ENCODE data around the gene OSBPL10.
"Not testable (repeated sequence)": the region's sequence is repeated elsewhere in the genome, so short reads cannot be mapped to it uniquely, and the experiment has no call there.

The OSBPL10 gene

GRCh38 chr3:31997500-31997899 lies 16.4 kb upstream of the OSBPL10 start:
- Histone ChIP-seq H3K27ac (ENCODE audit: low read depth, low read length) (no peak overlapping the region), H3K27me3 (ENCODE audit: insufficient read depth, low read length) (no peaks in the 10 kb centered on the region), H3K36me3 (ENCODE audit: control insufficient read depth in 1 of 2, insufficient read depth in 2 of 2, low read length in 2 of 2) (no peaks in the 10 kb centered on the region), H3K9ac (ENCODE audit: low read length) (no peak overlapping the region), H4K91ac (ENCODE audit: low read depth, low read length) (no peak overlapping the region), H2BK5ac (ENCODE audit: low read depth, low read length, poor library complexity) (no peak overlapping the region), H3K23ac (ENCODE audit: low read length) (no peak overlapping the region), H3K79me1 (ENCODE audit: low read length) (no peaks in the 10 kb centered on the region), H3K14ac (ENCODE audit: low read length) (no peak overlapping the region), H3K18ac (ENCODE audit: low read length) (no peak overlapping the region), H2BK120ac (ENCODE audit: insufficient read depth, low read length, poor library complexity) (no peak overlapping the region), H2AK5ac (ENCODE audit: low read length) (no peak overlapping the region), H4K12ac (ENCODE audit: low read depth, low read length) (no peak overlapping the region), H3K4me2 (ENCODE audit: low read length) (no peak overlapping the region), H2AFZ (ENCODE audit: insufficient read depth, low read length, poor library complexity) (no peak overlapping the region), H3K4ac (ENCODE audit: low read depth, low read length) (no peak overlapping the region), H3K4me3 (ENCODE audit: low read depth, low read length) (no peak overlapping the region), H2BK12ac (ENCODE audit: low read length) (no peak overlapping the region), H4K8ac (ENCODE audit: low read depth, low read length) (no peak overlapping the region), H3K9me3 (ENCODE audit: insufficient read depth, low read depth, low read length) (no peaks in the 10 kb centered on the region), H3K4me1 (ENCODE audit: control insufficient read depth in 1 of 2, insufficient read depth in 2 of 2, low read length in 2 of 2) (peaks cover 0 to 6% of the 10 kb centered on the region in 2 experiments), H3K79me2 (ENCODE audit: control insufficient read depth, insufficient read depth, low read length, poor library complexity) (no peaks in the 10 kb centered on the region)
- WGBS (ENCODE audit: extremely low coverage, insufficient coverage, insufficient read length) = no CpG with 5 or more reads among the region's 6 CpGs
- no peak for DNase-seq

- no CpG with 5 or more reads among the region's 1 CpG for WGBS (ENCODE audit: extremely low coverage, insufficient coverage, insufficient read length)
- H3K18ac ChIP-seq (ENCODE audit: low read length) = no peak overlapping the region
- H3K4me1 ChIP-seq (ENCODE audit: control insufficient read depth in 1 of 2, insufficient read depth in 2 of 2, low read length in 2 of 2) = peaks cover 0 to 6% of the 10 kb centered on the region in 2 experiments
- H2AK5ac ChIP-seq (ENCODE audit: low read length) = no peak overlapping the region
- H3K9ac ChIP-seq (ENCODE audit: low read length) = no peak overlapping the region
- no peaks in the 10 kb centered on the region for H3K36me3 ChIP-seq (ENCODE audit: control insufficient read depth in 1 of 2, insufficient read depth in 2 of 2, low read length in 2 of 2)
- no peak overlapping the region for H3K4me3 ChIP-seq (ENCODE audit: low read depth, low read length)
- no peak overlapping the region for H3K27ac ChIP-seq (ENCODE audit: low read depth, low read length)
- no peak overlapping the region for H4K12ac ChIP-seq (ENCODE audit: low read depth, low read length)
- no peak overlapping the region for H2BK5ac ChIP-seq (ENCODE audit: low read depth, low read length, poor library complexity)
- no peak overlapping the region for H3K4me2 ChIP-seq (ENCODE audit: low read length)
- no peak for DNase-seq
- H3K79me2 ChIP-seq (ENCODE audit: control insufficient read depth, insufficient read depth, low read length, poor library complexity) = no peaks in the 10 kb centered on the region
- H3K23ac ChIP-seq (ENCODE audit: low read length) = no peak overlapping the region
- no peaks in the 10 kb centered on the region for H3K9me3 ChIP-seq (ENCODE audit: insufficient read depth, low read depth, low read length)
- no peak overlapping the region for H2AFZ ChIP-seq (ENCODE audit: insufficient read depth, low read length, poor library complexity)
- no peak overlapping the region for H3K14ac ChIP-seq (ENCODE audit: low read length)
- H3K4ac ChIP-seq (ENCODE audit: low read depth, low read length) = no peak overlapping the region
- no peak overlapping the region for H2BK12ac ChIP-seq (ENCODE audit: low read length)
- H4K8ac ChIP-seq (ENCODE audit: low read depth, low read length) = no peak overlapping the region
- no peak overlapping the region for H2BK120ac ChIP-seq (ENCODE audit: insufficient read depth, low read length, poor library complexity)
- no peak overlapping the region for H4K91ac ChIP-seq (ENCODE audit: low read depth, low read length)
- H3K79me1 ChIP-seq (ENCODE audit: low read length) = no peaks in the 10 kb centered on the region
- no peaks in the 10 kb centered on the region for H3K27me3 ChIP-seq (ENCODE audit: insufficient read depth, low read length)
These were observed 15.1 kb upstream of the OSBPL10 start for GRCh38 chr3:31996195-31996594.

- not testable (repeated sequence) for H3K4ac ChIP-seq (ENCODE audit: low read depth, low read length); H2BK12ac ChIP-seq (ENCODE audit: low read length); H4K12ac ChIP-seq (ENCODE audit: low read depth, low read length); H3K79me1 ChIP-seq (ENCODE audit: low read length); H3K9me3 ChIP-seq (ENCODE audit: insufficient read depth, low read depth, low read length); H3K27ac ChIP-seq (ENCODE audit: low read depth, low read length); H3K18ac ChIP-seq (ENCODE audit: low read length); H3K23ac ChIP-seq (ENCODE audit: low read length); H2AK5ac ChIP-seq (ENCODE audit: low read length); H3K79me2 ChIP-seq (ENCODE audit: control insufficient read depth, insufficient read depth, low read length, poor library complexity); H3K27me3 ChIP-seq (ENCODE audit: insufficient read depth, low read length); H3K14ac ChIP-seq (ENCODE audit: low read length); H4K91ac ChIP-seq (ENCODE audit: low read depth, low read length); H3K4me3 ChIP-seq (ENCODE audit: low read depth, low read length); H3K4me2 ChIP-seq (ENCODE audit: low read length); H4K8ac ChIP-seq (ENCODE audit: low read depth, low read length); H3K36me3 ChIP-seq (ENCODE audit: control insufficient read depth in 1 of 2, insufficient read depth in 2 of 2, low read length in 2 of 2); H3K4me1 ChIP-seq (ENCODE audit: control insufficient read depth in 1 of 2, insufficient read depth in 2 of 2, low read length in 2 of 2); H2AFZ ChIP-seq (ENCODE audit: insufficient read depth, low read length, poor library complexity); H2BK5ac ChIP-seq (ENCODE audit: low read depth, low read length, poor library complexity); H2BK120ac ChIP-seq (ENCODE audit: insufficient read depth, low read length, poor library complexity); H3K9ac ChIP-seq (ENCODE audit: low read length)
- DNase-seq = peak in 1 of 2 donors; percentile 67
- no CpG with 5 or more reads among the region's 5 CpGs for WGBS (ENCODE audit: extremely low coverage, insufficient coverage, insufficient read length)
These were observed 14.0 kb upstream of the OSBPL10 start for GRCh38 chr3:31995026-31995425.

GRCh38 chr3:31993843-31994242 lies 12.8 kb upstream of the OSBPL10 start:
- no peak overlapping the region for H2AFZ ChIP-seq (ENCODE audit: insufficient read depth, low read length, poor library complexity)
- peaks cover 2% of the 10 kb centered on the region for H3K9me3 ChIP-seq (ENCODE audit: insufficient read depth, low read depth, low read length)
- H2BK5ac ChIP-seq (ENCODE audit: low read depth, low read length, poor library complexity) = no peak overlapping the region
- H2BK120ac ChIP-seq (ENCODE audit: insufficient read depth, low read length, poor library complexity) = no peak overlapping the region
- H3K23ac ChIP-seq (ENCODE audit: low read length) = no peak overlapping the region
- H3K79me2 ChIP-seq (ENCODE audit: control insufficient read depth, insufficient read depth, low read length, poor library complexity) = no peaks in the 10 kb centered on the region
- no CpG with 5 or more reads among the region's 1 CpG for WGBS (ENCODE audit: extremely low coverage, insufficient coverage, insufficient read length)
- H3K4me3 ChIP-seq (ENCODE audit: low read depth, low read length) = no peak overlapping the region
- no peaks in the 10 kb centered on the region for H3K4me1 ChIP-seq (ENCODE audit: control insufficient read depth in 1 of 2, insufficient read depth in 2 of 2, low read length in 2 of 2)
- H3K4me2 ChIP-seq (ENCODE audit: low read length) = no peak overlapping the region
- H2AK5ac ChIP-seq (ENCODE audit: low read length) = no peak overlapping the region
- no peak overlapping the region for H4K8ac ChIP-seq (ENCODE audit: low read depth, low read length)
- H3K9ac ChIP-seq (ENCODE audit: low read length) = no peak overlapping the region
- H3K27ac ChIP-seq (ENCODE audit: low read depth, low read length) = no peak overlapping the region
- no peaks in the 10 kb centered on the region for H3K27me3 ChIP-seq (ENCODE audit: insufficient read depth, low read length)
- no peak overlapping the region for H3K18ac ChIP-seq (ENCODE audit: low read length)
- H3K14ac ChIP-seq (ENCODE audit: low read length) = no peak overlapping the region
- H3K79me1 ChIP-seq (ENCODE audit: low read length) = no peaks in the 10 kb centered on the region
- no peak for DNase-seq
- H4K12ac ChIP-seq (ENCODE audit: low read depth, low read length) = no peak overlapping the region
- no peak overlapping the region for H3K4ac ChIP-seq (ENCODE audit: low read depth, low read length)
- H3K36me3 ChIP-seq (ENCODE audit: control insufficient read depth in 1 of 2, insufficient read depth in 2 of 2, low read length in 2 of 2) = no peaks in the 10 kb centered on the region
- H4K91ac ChIP-seq (ENCODE audit: low read depth, low read length) = no peak overlapping the region
- H2BK12ac ChIP-seq (ENCODE audit: low read length) = no peak overlapping the region
